Astrocyte (in vitro differentiated cells and primary cell): Measurements from ENCODE around the gene FITM1.

ENCODE experiments used
- CTCF ChIP-seq: IDR thresholded peaks from 2 replicates; pipeline ENCODE4 v1.5.1; 2011; ENCODE audit warnings: low read depth, mild to moderate bottlenecking, inconsistent platforms, low read length, moderate library complexity; ENCODE audit not compliant: insufficient read depth
- EZH2 ChIP-seq: IDR thresholded peaks from 2 replicates; pipeline ENCODE4 v1.6.1; 2012; ENCODE audit warnings: mild to moderate bottlenecking, low read length, inconsistent platforms; ENCODE audit not compliant: insufficient read depth

DNA sequence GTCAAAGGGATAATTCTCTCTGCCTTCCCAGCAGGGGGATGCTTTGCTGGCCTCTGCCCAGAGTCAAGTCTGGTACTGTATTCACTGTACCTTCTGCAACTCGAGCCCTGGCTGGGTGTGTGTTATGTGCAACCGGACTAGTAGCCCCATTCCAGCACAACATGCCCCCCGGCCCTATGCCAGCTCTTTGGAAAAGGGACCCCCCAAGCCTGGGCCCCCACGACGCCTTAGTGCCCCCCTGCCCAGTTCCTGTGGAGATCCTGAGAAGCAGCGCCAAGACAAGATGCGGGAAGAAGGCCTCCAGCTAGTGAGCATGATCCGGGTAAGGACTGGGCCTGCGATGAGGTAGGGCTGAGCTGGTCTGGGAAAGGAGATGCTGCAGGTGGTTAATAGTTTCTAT, 20.1 kb downstream of the FITM1 start:
- TF ChIP-seq CTCF: no peak
- TF ChIP-seq EZH2: no peak
